Breast epithelium (tissue), 3 donors: Measurements from ENCODE around the gene RDH16.

ENCODE experiments used
- POLR2A ChIP-seq: fragments of 450-650 bp; IDR thresholded peaks from one replicate; pipeline ENCODE4 v1.6.1; 2016; ENCODE audit warnings: antibody characterized with exemption, mild to moderate bottlenecking, moderate library complexity
- POLR2AphosphoS5 ChIP-seq, 3 donors: sonication (generic); formaldehyde crosslinking; IDR thresholded peaks; one replicate each; pipeline ENCODE4 v1.6.1; 2017; ENCODE audit warnings: antibody characterized with exemption in 3 of 3
- TF ChIP-seq, protein P1 (sequence below), 3 donors: fragments of 450-650 bp; IDR thresholded peaks; one replicate each; pipeline ENCODE4 v1.5.1; 2016 to 2017; ENCODE audit warnings: antibody characterized with exemption in 3 of 3, mild to moderate bottlenecking in 3 of 3, moderate library complexity in 3 of 3

DNA sequence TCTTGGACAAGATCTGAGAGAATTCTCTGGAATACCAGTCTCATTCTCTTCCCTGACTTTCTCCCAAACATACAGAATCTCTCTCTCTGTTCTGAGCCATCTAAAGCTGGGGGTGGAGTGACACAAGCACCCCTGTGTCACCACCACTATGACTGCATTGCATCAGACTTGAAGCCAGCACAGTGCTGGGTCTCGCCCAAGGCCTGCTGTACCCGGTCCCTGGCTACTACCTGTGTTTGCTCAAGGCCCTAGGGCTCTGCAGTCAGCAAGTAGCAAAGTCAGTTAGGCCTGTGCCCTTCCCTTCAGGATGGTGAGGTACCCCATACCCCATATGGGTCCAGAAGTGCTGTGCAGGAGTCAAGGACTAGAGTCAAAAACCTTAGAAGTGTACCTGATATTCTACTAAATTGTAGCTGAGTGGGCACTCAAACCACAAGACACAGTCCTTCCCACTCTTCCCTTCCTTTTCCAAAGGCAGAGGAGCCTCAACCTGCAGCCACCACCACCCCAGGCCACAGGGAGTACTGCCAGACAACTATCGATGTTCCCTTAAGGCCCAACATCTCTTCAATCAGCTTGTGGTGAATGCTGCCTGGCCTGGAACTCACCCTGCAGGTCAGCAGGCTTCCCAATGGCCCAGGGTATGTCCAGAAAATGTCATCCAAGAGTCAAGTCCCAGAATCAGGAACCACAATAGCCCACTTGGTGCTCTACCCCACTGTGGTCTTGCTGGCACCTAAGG lies 21.2 kb upstream of the RDH16 start:
- TF ChIP-seq, protein P1, sequence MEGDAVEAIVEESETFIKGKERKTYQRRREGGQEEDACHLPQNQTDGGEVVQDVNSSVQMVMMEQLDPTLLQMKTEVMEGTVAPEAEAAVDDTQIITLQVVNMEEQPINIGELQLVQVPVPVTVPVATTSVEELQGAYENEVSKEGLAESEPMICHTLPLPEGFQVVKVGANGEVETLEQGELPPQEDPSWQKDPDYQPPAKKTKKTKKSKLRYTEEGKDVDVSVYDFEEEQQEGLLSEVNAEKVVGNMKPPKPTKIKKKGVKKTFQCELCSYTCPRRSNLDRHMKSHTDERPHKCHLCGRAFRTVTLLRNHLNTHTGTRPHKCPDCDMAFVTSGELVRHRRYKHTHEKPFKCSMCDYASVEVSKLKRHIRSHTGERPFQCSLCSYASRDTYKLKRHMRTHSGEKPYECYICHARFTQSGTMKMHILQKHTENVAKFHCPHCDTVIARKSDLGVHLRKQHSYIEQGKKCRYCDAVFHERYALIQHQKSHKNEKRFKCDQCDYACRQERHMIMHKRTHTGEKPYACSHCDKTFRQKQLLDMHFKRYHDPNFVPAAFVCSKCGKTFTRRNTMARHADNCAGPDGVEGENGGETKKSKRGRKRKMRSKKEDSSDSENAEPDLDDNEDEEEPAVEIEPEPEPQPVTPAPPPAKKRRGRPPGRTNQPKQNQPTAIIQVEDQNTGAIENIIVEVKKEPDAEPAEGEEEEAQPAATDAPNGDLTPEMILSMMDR (IDR thresholded peaks at IDR 0.05): no peak
- TF ChIP-seq POLR2A (no peak), POLR2AphosphoS5 (IDR thresholded peaks at IDR 0.05) (no peak)
